Activated CD4-positive, alpha-beta memory T cell treated with anti-CD3 and anti-CD28 coated beads for 36 hours (primary cell): ENCODE results near the gene C1orf210. TPM values are rescaled to one million over a fixed set of nuclear protein-coding genes. Genes with fewer than 3 reads are reported as not detected.

Source experiments
- CTCF ChIA-PET: fragments of 350-600 bp; sonication (Branson Sonifier 250); formaldehyde crosslinking; loops from one replicate; lab custom pipeline; 2021; ENCODE audit warnings: antibody characterized with exemption, inconsistent platforms; lab: Charles Lee
- POLR2A ChIA-PET: fragments of 350-600 bp; sonication (Branson Sonifier 250); formaldehyde crosslinking; loops from one replicate; lab custom pipeline; 2021; ENCODE audit warnings: antibody characterized with exemption; lab: Charles Lee
- DNase-seq: peaks from one replicate; pipeline ENCODE4 v3.0.0-alpha.2; 2020
- H3K27ac Mint-ChIP-seq: one replicate; pipeline ENCODE4 v1.8.0; 2021; ENCODE audit warnings: mixed read lengths
- H3K27me3 Mint-ChIP-seq: one replicate; pipeline ENCODE4 v1.8.0; 2021; ENCODE audit warnings: mixed read lengths
- H3K36me3 Mint-ChIP-seq: one replicate; pipeline ENCODE4 v1.8.0; 2021; ENCODE audit warnings: mixed read lengths
- H3K4me1 Mint-ChIP-seq: one replicate; pipeline ENCODE4 v1.8.0; 2021; ENCODE audit warnings: low read depth, mixed read lengths
- H3K4me3 Mint-ChIP-seq: one replicate; pipeline ENCODE4 v1.8.0; 2021; ENCODE audit warnings: mild to moderate bottlenecking, mixed read lengths
- H3K9me3 Mint-ChIP-seq: one replicate; pipeline ENCODE4 v1.8.0; 2021; ENCODE audit warnings: mixed read lengths
- intact Hi-C: fragments of 100-400 bp; cut with micrococcal nuclease; formaldehyde crosslinking; loops from one replicate; pipeline ENCODE4 v1.15.1; 2023
- total RNA-seq, 2 experiments: library from RNA; stranded (reverse); gene quantifications; one replicate each; pipeline ENCODE4 v1.2.3, GENCODE V29; 2021

C1orf210 gene
- total RNA-seq, 2 experiments from 2014 or later = not detected

- CTCF ChIA-PET = no interaction called here
- POLR2A ChIA-PET = no interaction called here
- Mint-ChIP-seq H3K9me3 (peaks cover 7% of the 10 kb centered on the region), H3K4me1 (peaks cover 8% of the 10 kb centered on the region), H3K4me3 (no peak overlapping the region), H3K36me3 (no peaks in the 10 kb centered on the region), H3K27me3 (peaks cover 5% of the 10 kb centered on the region), H3K27ac (no peak overlapping the region)
- DNase-seq = no peak
- intact Hi-C loops = no loop called here
Observed at GRCh38 chr1:43266881-43267280, 18.5 kb downstream of the C1orf210 start.

GRCh38 chr1:43265431-43265830, 19.9 kb downstream of the C1orf210 start:
- peaks cover under 1% of the 10 kb centered on the region for H3K4me1 Mint-ChIP-seq
- H3K27ac Mint-ChIP-seq = no peak overlapping the region
- CTCF ChIA-PET = interaction anchor here (0.6 kb wide), 1 partner anchor 37 kb away, joined by 3 read pairs; no protein-coding TSS in a partner anchor
- intact Hi-C loops = no loop called here
- H3K9me3 Mint-ChIP-seq = peaks cover 7% of the 10 kb centered on the region
- no peaks in the 10 kb centered on the region for H3K36me3 Mint-ChIP-seq
- H3K4me3 Mint-ChIP-seq = no peak overlapping the region
- H3K27me3 Mint-ChIP-seq = peaks cover 2% of the 10 kb centered on the region
- no peak for DNase-seq
- POLR2A ChIA-PET = no interaction called here

GRCh38 chr1:43258370-43258769, 27.0 kb downstream of the C1orf210 start:
- H3K4me1 Mint-ChIP-seq = no peaks in the 10 kb centered on the region
- H3K27ac Mint-ChIP-seq = no peak overlapping the region
- intact Hi-C loops = no loop called here
- ChIA-PET POLR2A (no interaction called here), CTCF (no interaction called here)
- no peak for DNase-seq
- no peaks in the 10 kb centered on the region for H3K36me3 Mint-ChIP-seq
- no peak overlapping the region for H3K4me3 Mint-ChIP-seq
- H3K9me3 Mint-ChIP-seq = peaks cover 4% of the 10 kb centered on the region
- peaks cover 3% of the 10 kb centered on the region for H3K27me3 Mint-ChIP-seq

GRCh38 chr1:43256675-43257570, 28.5 kb downstream of the C1orf210 start:
- no peak overlapping the region for H3K4me3 Mint-ChIP-seq
- peaks cover 3% of the 10 kb centered on the region for H3K27me3 Mint-ChIP-seq
- intact Hi-C loops = no loop called here
- no peaks in the 10 kb centered on the region for H3K36me3 Mint-ChIP-seq
- no peaks in the 10 kb centered on the region for H3K9me3 Mint-ChIP-seq
- ChIA-PET CTCF (no interaction called here), POLR2A (no interaction called here)
- no peaks in the 10 kb centered on the region for H3K4me1 Mint-ChIP-seq
- no peak overlapping the region for H3K27ac Mint-ChIP-seq
- DNase-seq = no peak

- POLR2A ChIA-PET = no interaction called here
- no peak for DNase-seq
- Mint-ChIP-seq H3K36me3 (no peaks in the 10 kb centered on the region), H3K27ac (no peak overlapping the region), H3K27me3 (peaks cover 3% of the 10 kb centered on the region), H3K9me3 (no peaks in the 10 kb centered on the region), H3K4me1 (no peaks in the 10 kb centered on the region), H3K4me3 (no peak overlapping the region)
- CTCF ChIA-PET = no interaction called here
- intact Hi-C loops = no loop called here
Observed at GRCh38 chr1:43255438-43256210, 29.8 kb downstream of the C1orf210 start.

- intact Hi-C loops = no loop called here
- DNase-seq = no peak
- no peak overlapping the region for H3K27ac Mint-ChIP-seq
- H3K4me1 Mint-ChIP-seq = no peaks in the 10 kb centered on the region
- peaks cover 10% of the 10 kb centered on the region for H3K27me3 Mint-ChIP-seq
- POLR2A ChIA-PET = no interaction called here
- no peak overlapping the region for H3K4me3 Mint-ChIP-seq
- no peaks in the 10 kb centered on the region for H3K36me3 Mint-ChIP-seq
- CTCF ChIA-PET = no interaction called here
- no peaks in the 10 kb centered on the region for H3K9me3 Mint-ChIP-seq
Observed at GRCh38 chr1:43253876-43254275, 31.5 kb downstream of the C1orf210 start.

- Mint-ChIP-seq H3K27ac (no peak overlapping the region), H3K9me3 (no peaks in the 10 kb centered on the region), H3K36me3 (no peaks in the 10 kb centered on the region), H3K27me3 (peaks cover 10% of the 10 kb centered on the region), H3K4me3 (no peak overlapping the region), H3K4me1 (no peaks in the 10 kb centered on the region)
- DNase-seq = no peak
- CTCF ChIA-PET = no interaction called here
- intact Hi-C loops = no loop called here
- POLR2A ChIA-PET = no interaction called here
Observed at GRCh38 chr1:43253173-43253572, 32.2 kb downstream of the C1orf210 start.

- H3K36me3 Mint-ChIP-seq = no peaks in the 10 kb centered on the region
- peaks cover 12% of the 10 kb centered on the region for H3K27me3 Mint-ChIP-seq
- intact Hi-C loops = no loop called here
- no peak overlapping the region for H3K27ac Mint-ChIP-seq
- H3K4me1 Mint-ChIP-seq = no peaks in the 10 kb centered on the region
- H3K4me3 Mint-ChIP-seq = no peak overlapping the region
- ChIA-PET CTCF (no interaction called here), POLR2A (no interaction called here)
- peaks cover under 1% of the 10 kb centered on the region for H3K9me3 Mint-ChIP-seq
- no peak for DNase-seq
Observed at GRCh38 chr1:43252225-43252624, 33.2 kb downstream of the C1orf210 start.

GRCh38 chr1:43251024-43251423, 34.4 kb downstream of the C1orf210 start:
- intact Hi-C loops = no loop called here
- CTCF ChIA-PET = no interaction called here

GRCh38 chr1:43250351-43250761, 35.0 kb downstream of the C1orf210 start:
- Mint-ChIP-seq H3K27ac (no peak overlapping the region), H3K27me3 (peaks cover 8% of the 10 kb centered on the region), H3K36me3 (no peaks in the 10 kb centered on the region), H3K4me1 (no peaks in the 10 kb centered on the region), H3K9me3 (peaks cover 4% of the 10 kb centered on the region), H3K4me3 (no peak overlapping the region)
- CTCF ChIA-PET = interaction anchor here (0.7 kb wide), 1 partner anchor 164 kb away, joined by 3 read pairs; no protein-coding TSS in a partner anchor
- DNase-seq = no peak
- POLR2A ChIA-PET = no interaction called here
- intact Hi-C loops = no loop called here

More at GRCh38 chr1:43251024-43251423, 34.4 kb downstream of the C1orf210 start:
- DNase-seq = no peak
- H3K36me3 Mint-ChIP-seq = no peaks in the 10 kb centered on the region
- H3K4me3 Mint-ChIP-seq = no peak overlapping the region
- peaks cover 4% of the 10 kb centered on the region for H3K9me3 Mint-ChIP-seq
- no peak overlapping the region for H3K27ac Mint-ChIP-seq
- no peaks in the 10 kb centered on the region for H3K4me1 Mint-ChIP-seq
- H3K27me3 Mint-ChIP-seq = peaks cover 9% of the 10 kb centered on the region
- POLR2A ChIA-PET = no interaction called here

- Mint-ChIP-seq H3K4me3 (no peak overlapping the region), H3K27ac (no peak overlapping the region), H3K9me3 (peaks cover 4% of the 10 kb centered on the region), H3K27me3 (peaks cover 8% of the 10 kb centered on the region), H3K36me3 (no peaks in the 10 kb centered on the region), H3K4me1 (no peaks in the 10 kb centered on the region)
- intact Hi-C loops = no loop called here
- DNase-seq = no peak
- POLR2A ChIA-PET = no interaction called here
- CTCF ChIA-PET = no interaction called here
Observed at GRCh38 chr1:43247256-43247921, 38.0 kb downstream of the C1orf210 start.
